K562 (cell line): ENCODE data around the gene TMEM53.

Experiments
- CTCF ChIP-seq, 3 experiments: IDR thresholded peaks in 2 of 3; conservative IDR thresholded peaks in 1 of 3; 2 replicates each; pipeline ENCODE4 v1.5.1; 2011 to 2012; ENCODE audit warnings: low read length in 3 of 3, mild to moderate bottlenecking in 3 of 3, control low read depth in 2 of 3, improper control_type of control experiment in 1 of 3, inconsistent platforms in 1 of 3, low read depth in 1 of 3, mixed read lengths in 1 of 3, moderate library complexity in 1 of 3; ENCODE audit not compliant: insufficient read depth in 2 of 3
- EZH2 ChIP-seq: IDR thresholded peaks from 2 replicates; pipeline ENCODE4 v1.6.1; 2012; ENCODE audit warnings: low read depth, mild to moderate bottlenecking, inconsistent platforms, low read length, borderline replicate concordance
- MYBL2 ChIP-seq, 2 experiments: fragments of 450-650 bp in 1 of 2; sonication (generic) in 1 of 2; formaldehyde crosslinking in 1 of 2; IDR thresholded peaks; 2 replicates each; pipeline versions ENCODE4 v1.6.1 to v1.8.1; 2017 to 2022; ENCODE audit warnings: borderline replicate concordance in 1 of 2, inconsistent platforms in 1 of 2, low read depth in 1 of 2, mild to moderate bottlenecking in 1 of 2, missing genetic modification reagents in 1 of 2, moderate library complexity in 1 of 2
- NFE2L1 ChIP-seq: fragments of 450-650 bp; IDR thresholded peaks from 2 replicates; pipeline ENCODE4 v1.6.1; 2016; ENCODE audit warnings: missing genetic modification characterization, low read depth, mild to moderate bottlenecking, missing compliant biosample characterization, moderate library complexity, borderline replicate concordance
- POLR2AphosphoS5 ChIP-seq: IDR thresholded peaks from 2 replicates; pipeline ENCODE4 v1.6.1; 2011; ENCODE audit warnings: mild to moderate bottlenecking, low read depth, low read length, moderate library complexity; ENCODE audit not compliant: control insufficient read depth, insufficient read depth
- ZNF224 ChIP-seq: sonication (generic); formaldehyde crosslinking; IDR thresholded peaks from 2 replicates; pipeline ENCODE4 v1.8.0; 2022; ENCODE audit warnings: mild to moderate bottlenecking, missing genetic modification reagents

GRCh38 chr1:44723496-44724295 is 49.4 kb upstream of the TMEM53 start:
- no peak for TF ChIP-seq CTCF (IDR thresholded peaks at IDR 0.05 in 2 of 3, conservative IDR thresholded peaks at IDR 0.05 in 1 of 3; ENCODE audit: insufficient read depth in 2 of 3, low read depth in 1 of 3, low read length in 3 of 3)
- no peak for TF ChIP-seq ZNF224
- TF ChIP-seq NFE2L1 = no peak
- no peak for TF ChIP-seq POLR2AphosphoS5
- no peak for TF ChIP-seq MYBL2 (IDR thresholded peaks at IDR 0.05; ENCODE audit: low read depth)
- TF ChIP-seq MYBL2 (CRISPR knock-in tag; IDR thresholded peaks at IDR 0.05; ENCODE audit: borderline replicate concordance) = no peak
- TF ChIP-seq EZH2 = no peak
